Activated CD8-positive, alpha-beta T cell treated with anti-CD3 and anti-CD28 coated beads, Interleukin-2, amount 10 ng/mL, durations not matched to agents 7 days and 5 days (primary cell): ENCODE data around the gene DUT. TPM values are rescaled to one million over a fixed set of nuclear protein-coding genes. Genes with fewer than 3 reads are reported as not detected.

ENCODE experiments used
- ATAC-seq: fragments of 150-1000 bp; cut with Tn5 transposase; one replicate; pipeline ENCODE4 v1.10.0; 2021; ENCODE audit warnings: moderate library complexity
- CTCF ChIA-PET: fragments of 350-600 bp; sonication (Branson Sonifier 250); formaldehyde crosslinking; loops from one replicate; lab custom pipeline; 2021; ENCODE audit warnings: antibody characterized with exemption; lab: Charles Lee
- POLR2A ChIA-PET: fragments of 350-600 bp; sonication (Branson Sonifier 250); formaldehyde crosslinking; loops from one replicate; lab custom pipeline; 2021; ENCODE audit warnings: antibody characterized with exemption; lab: Charles Lee
- DNase-seq: peaks from one replicate; pipeline ENCODE4 v3.0.0-alpha.2; 2020
- H3K27ac Mint-ChIP-seq: one replicate; pipeline ENCODE4 v1.8.0; 2021; ENCODE audit warnings: mild to moderate bottlenecking, mixed read lengths
- H3K27me3 Mint-ChIP-seq: one replicate; pipeline ENCODE4 v1.8.0; 2021; ENCODE audit warnings: low read depth, mixed read lengths
- H3K36me3 Mint-ChIP-seq: one replicate; pipeline ENCODE4 v1.8.0; 2021; ENCODE audit warnings: low read depth, mixed read lengths
- H3K4me1 Mint-ChIP-seq: one replicate; pipeline ENCODE4 v1.8.0; 2021; ENCODE audit warnings: low read depth, mixed read lengths
- H3K4me3 Mint-ChIP-seq: one replicate; pipeline ENCODE4 v1.8.0; 2021; ENCODE audit warnings: mild to moderate bottlenecking, mixed read lengths
- H3K9me3 Mint-ChIP-seq: one replicate; pipeline ENCODE4 v1.8.0; 2022; ENCODE audit warnings: mixed read lengths; ENCODE audit not compliant: insufficient read depth
- total RNA-seq, 2 experiments: library from RNA; stranded (reverse); gene quantifications; one replicate each; pipeline ENCODE4 v1.2.3, GENCODE V29; 2021

Gene DUT
- total RNA-seq, 2 experiments from 2014 or later, result 350 to 360 TPM

DNA sequence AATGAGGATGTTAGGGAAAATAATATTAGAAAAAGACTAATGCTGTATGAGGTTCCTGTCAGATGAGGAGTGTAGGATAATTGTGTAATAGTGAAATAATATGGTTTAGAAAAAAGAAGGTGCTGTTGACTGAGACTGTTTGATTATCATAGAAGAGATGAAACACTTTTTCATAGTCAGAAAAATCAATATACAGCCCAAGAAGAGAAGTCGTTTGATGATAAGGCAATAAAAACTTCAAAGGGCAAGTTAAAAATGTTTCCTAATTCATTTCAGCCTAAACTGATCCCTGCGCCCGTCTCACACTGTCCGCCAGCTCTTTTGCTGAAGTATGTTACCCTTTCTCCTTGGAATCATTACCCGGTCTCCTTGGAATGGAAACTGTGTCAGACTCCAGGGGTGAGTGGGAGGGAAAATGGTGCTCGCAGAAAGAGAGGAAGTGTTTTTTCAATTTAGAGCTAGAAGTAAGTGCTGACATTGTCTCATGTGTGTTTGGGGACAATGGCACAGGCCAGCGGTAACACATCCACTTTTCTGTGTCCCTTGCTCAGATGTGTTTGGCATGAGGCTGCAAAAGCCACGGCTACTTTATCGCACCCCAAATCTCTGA is 23.6 kb downstream of the DUT start:
- POLR2A ChIA-PET, result no interaction called here
- H3K27ac Mint-ChIP-seq, result no peak overlapping the region
- CTCF ChIA-PET, result interaction anchor here (1.4 to 4.1 kb wide), 3 partner anchors 14 to 20 kb away, joined by 5 to 64 read pairs (median 6); no protein-coding TSS in a partner anchor

DNA sequence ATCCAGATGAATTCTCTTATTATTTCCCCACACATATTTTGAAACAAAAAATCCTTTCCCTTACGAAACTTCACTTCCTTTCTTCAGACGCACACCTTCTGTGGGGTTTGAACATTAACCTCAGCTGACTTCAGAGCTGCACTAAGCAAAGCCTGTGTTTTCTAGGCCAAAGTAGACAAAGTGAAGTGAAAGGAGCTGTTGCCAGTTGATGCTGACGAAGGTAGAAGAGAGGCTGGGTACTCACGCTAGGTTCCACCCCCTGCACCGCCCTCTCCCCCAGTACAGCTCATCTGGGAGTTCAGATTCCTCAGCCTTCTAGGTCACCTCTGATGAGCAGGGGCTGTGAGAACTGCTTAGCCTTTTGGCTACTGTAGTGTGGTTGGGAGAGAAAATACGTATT is 24.1 kb downstream of the DUT start:
- ATAC-seq, result no peak
- Mint-ChIP-seq H3K27me3 (peaks cover 9% of the 10 kb centered on the region), H3K4me1 (peaks cover 9% of the 10 kb centered on the region), H3K36me3 (no peaks in the 10 kb centered on the region), H3K9me3 (no peaks in the 10 kb centered on the region), H3K4me3 (no peak overlapping the region), H3K27ac (no peak overlapping the region)
- no peak for DNase-seq
- POLR2A ChIA-PET, result no interaction called here
- CTCF ChIA-PET, result interaction anchor here (0.6 to 1.5 kb wide), 3 partner anchors 14 to 328 kb away, joined by 3 to 6 read pairs (median 5); no protein-coding TSS in a partner anchor

More for the DNA sequence above, 23.6 kb downstream of the DUT start:
- H3K4me3 Mint-ChIP-seq, result no peak overlapping the region
- H3K4me1 Mint-ChIP-seq, result peaks cover 9% of the 10 kb centered on the region
- peaks cover 9% of the 10 kb centered on the region for H3K27me3 Mint-ChIP-seq
- H3K36me3 Mint-ChIP-seq, result no peaks in the 10 kb centered on the region
- no peak for ATAC-seq
- DNase-seq, result no peak
- H3K9me3 Mint-ChIP-seq, result no peaks in the 10 kb centered on the region

DNA sequence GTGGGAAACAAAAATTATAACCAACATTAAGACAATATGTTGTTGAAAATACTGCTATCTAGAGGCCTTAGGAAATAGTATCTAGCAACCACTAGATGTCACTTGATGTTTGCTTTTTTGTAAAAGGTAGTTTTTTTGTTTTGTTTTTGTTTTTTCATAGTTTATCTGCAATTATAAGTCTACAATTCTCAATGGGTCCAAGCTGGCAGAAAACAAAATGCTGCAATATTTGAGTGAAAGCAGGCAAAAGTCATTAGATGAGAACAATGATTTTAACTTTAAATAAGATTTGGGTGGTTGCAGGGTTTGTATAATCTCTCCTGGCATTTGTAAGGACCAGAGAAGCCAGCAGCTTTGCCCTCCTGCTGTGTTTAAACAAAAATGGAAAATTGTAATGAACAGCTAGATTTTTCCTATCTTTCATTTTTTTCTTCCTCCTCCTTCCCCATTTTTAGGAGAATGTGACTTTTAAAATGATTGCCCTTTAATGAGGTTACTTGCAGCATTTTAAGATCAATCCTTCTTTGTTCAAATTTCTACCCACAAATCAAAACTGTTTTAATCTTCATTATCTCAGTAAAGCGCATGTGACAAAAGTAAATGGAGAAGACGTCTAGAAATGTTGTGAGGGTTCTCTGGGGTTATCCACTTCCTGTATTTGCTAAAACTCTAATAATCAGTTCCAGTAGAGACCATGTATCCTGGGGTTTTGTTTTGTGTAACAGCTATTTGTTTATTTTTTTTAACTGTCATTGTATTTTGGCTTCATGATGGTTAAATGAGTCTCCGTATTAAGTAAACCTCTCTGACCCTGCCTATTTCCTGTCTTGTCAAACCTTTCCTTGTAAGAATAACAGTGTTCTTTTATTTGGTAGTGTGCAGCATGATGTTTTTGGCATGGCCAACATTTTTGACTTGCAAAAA is 27.3 kb downstream of the DUT start:
- no peak overlapping the region for H3K27ac Mint-ChIP-seq
- DNase-seq (no peak), ATAC-seq (no peak)
- CTCF ChIA-PET, result interaction anchor here (0.7 to 1.5 kb wide), 13 partner anchors 9 to 1064 kb away, joined by 3 to 7 read pairs (median 3); no protein-coding TSS in a partner anchor
- POLR2A ChIA-PET, result no interaction called here
- H3K9me3 Mint-ChIP-seq, result no peaks in the 10 kb centered on the region
- no peaks in the 10 kb centered on the region for H3K36me3 Mint-ChIP-seq
- peaks cover 5% of the 10 kb centered on the region for H3K27me3 Mint-ChIP-seq
- no peak overlapping the region for H3K4me3 Mint-ChIP-seq
- peaks cover 7% of the 10 kb centered on the region for H3K4me1 Mint-ChIP-seq

DNA sequence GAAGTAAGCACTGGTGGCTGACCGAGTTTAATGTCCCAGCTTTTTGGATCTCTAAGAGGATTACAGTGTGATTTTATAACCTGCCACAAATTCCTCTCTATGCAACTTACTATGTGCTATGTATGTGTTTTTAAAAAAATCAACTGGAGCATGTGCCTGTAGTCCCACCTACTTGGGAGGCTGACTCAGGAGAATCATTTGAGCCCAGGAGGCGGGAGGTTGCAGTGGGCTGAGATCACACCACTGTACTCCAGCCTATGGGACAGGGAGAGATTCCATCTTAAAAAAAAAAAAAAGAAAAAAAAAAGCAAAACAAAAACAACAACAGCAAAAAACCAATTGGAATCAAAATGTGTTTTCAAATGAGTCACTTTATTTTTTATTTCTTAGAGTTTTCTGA is 29.6 kb downstream of the DUT start:
- no peak overlapping the region for H3K4me3 Mint-ChIP-seq
- ChIA-PET POLR2A (no interaction called here), CTCF (interaction anchor here (1.0 kb wide), 1 partner anchor 440 kb away, joined by 3 read pairs; no protein-coding TSS in a partner anchor)
- no peak for ATAC-seq
- H3K27me3 Mint-ChIP-seq, result peaks cover 7% of the 10 kb centered on the region
- H3K9me3 Mint-ChIP-seq, result no peaks in the 10 kb centered on the region
- H3K4me1 Mint-ChIP-seq, result peaks cover 7% of the 10 kb centered on the region
- DNase-seq, result no peak
- H3K27ac Mint-ChIP-seq, result no peak overlapping the region
- H3K36me3 Mint-ChIP-seq, result no peaks in the 10 kb centered on the region

DNA sequence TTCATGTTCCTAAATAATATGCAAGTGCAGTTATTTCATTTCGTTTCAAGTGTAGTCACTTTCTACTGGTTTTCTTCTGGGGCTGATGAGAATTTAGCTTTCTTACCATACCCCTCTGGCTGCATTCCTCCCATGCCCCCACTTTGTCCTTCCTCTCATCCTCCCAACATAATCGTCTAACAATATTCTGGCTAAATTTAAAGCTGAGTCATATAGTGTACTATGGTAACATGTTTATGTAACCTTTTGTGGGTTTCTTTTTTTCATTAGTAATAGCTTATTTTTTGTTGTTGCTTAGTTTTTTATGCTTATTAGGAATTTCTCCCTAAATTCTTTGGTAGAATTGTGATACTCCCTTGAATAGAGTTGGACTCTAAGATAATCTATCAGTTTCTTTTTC is 30.5 kb downstream of the DUT start:
- Mint-ChIP-seq H3K27me3 (peaks cover 8% of the 10 kb centered on the region), H3K4me3 (no peak overlapping the region), H3K4me1 (peaks cover 7% of the 10 kb centered on the region), H3K36me3 (no peaks in the 10 kb centered on the region), H3K27ac (no peak overlapping the region), H3K9me3 (no peaks in the 10 kb centered on the region)
- ChIA-PET POLR2A (no interaction called here), CTCF (interaction anchor here (1.0 to 1.5 kb wide), 2 partner anchors 9 to 440 kb away, joined by 3 to 8 read pairs; no protein-coding TSS in a partner anchor)
- ATAC-seq (no peak), DNase-seq (no peak)

DNA sequence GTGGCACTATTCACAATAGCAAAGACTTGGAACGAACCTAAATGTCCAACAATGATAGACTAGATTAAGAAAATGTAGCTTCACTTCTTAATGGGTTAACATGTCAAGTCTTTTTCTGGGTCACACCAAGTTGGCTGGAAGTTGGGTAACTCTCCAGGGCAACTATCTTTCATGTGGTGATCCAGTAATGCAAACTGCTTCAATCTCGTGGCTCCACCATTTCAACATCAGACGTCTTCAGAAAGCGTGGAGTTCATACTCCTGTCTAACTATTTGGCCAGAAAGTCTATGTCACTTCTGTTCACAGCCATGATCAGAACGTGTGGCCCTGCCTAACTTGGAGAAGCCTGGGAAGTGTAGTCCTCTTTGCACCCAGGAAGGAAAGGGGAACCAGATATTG is 32.2 kb downstream of the DUT start:
- ATAC-seq (no peak), DNase-seq (no peak)
- Mint-ChIP-seq H3K36me3 (no peaks in the 10 kb centered on the region), H3K9me3 (no peaks in the 10 kb centered on the region), H3K4me1 (peaks cover 5% of the 10 kb centered on the region), H3K27ac (no peak overlapping the region), H3K4me3 (no peak overlapping the region), H3K27me3 (peaks cover 11% of the 10 kb centered on the region)
- CTCF ChIA-PET, result interaction anchor here (0.8 kb wide), 1 partner anchor 11 kb away, joined by 3 read pairs; no protein-coding TSS in a partner anchor
- POLR2A ChIA-PET, result no interaction called here

DNA sequence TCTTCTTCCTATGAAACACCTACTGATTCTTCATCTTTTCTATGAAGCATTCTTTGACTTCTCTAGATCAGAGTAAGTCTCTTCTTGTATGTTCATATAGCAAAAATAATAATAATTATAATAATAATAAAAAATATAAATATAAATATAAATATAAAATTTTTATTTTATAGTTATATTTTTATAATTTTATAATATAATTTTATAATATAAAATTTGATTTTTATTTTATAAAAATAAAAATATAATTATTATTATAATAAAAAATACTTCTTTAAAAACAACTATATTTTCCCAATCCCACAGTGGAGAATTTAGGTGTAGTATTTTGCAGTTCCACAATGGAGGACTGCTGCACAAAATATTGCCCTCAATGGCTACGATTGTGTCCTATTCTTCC is 34.3 kb downstream of the DUT start:
- ChIA-PET CTCF (interaction anchor here (1.3 kb wide), 1 partner anchor 9 kb away, joined by 3 read pairs; no protein-coding TSS in a partner anchor), POLR2A (no interaction called here)
- ATAC-seq (no peak), DNase-seq (no peak)
- H3K27ac Mint-ChIP-seq, result no peak overlapping the region
- no peaks in the 10 kb centered on the region for H3K9me3 Mint-ChIP-seq
- no peaks in the 10 kb centered on the region for H3K4me1 Mint-ChIP-seq
- no peak overlapping the region for H3K4me3 Mint-ChIP-seq
- peaks cover 11% of the 10 kb centered on the region for H3K27me3 Mint-ChIP-seq
- H3K36me3 Mint-ChIP-seq, result no peaks in the 10 kb centered on the region

DNA sequence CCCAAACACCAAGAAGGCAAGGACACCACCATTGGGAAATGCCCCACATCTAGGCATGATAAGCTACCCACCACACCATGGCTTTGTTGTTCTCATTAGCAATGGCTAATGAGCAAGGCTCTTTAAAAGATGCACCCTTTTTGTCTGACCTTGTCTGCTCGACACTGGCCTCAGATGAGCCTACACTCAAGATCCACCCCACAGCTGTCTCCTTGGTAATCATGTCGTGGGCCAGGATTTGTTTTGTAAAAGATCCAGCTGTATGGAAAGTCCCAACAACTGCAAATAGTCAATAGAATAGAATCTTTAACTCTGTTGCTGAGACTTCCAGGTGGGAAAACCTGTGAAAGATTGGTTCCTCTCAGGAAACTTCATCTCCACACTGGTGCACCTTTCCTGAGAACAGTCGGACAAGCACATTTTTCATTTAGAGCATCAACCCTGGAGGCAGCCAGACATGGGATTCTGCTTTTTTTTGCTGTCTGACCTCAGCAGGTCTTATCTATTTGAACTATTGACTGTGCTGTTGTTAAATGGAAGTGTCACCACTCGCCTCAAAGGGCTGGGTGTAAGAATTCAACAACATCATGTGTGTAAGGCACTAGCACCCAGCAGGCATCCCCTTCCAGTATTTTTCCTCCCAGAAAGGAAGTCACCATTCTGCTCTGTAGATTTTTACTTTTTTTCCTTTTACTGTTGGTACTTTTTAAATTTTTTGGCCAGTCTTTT is 35.5 kb downstream of the DUT start:
- CTCF ChIA-PET, result interaction anchor here (1.3 kb wide), 1 partner anchor 10 kb away, joined by 3 read pairs; no protein-coding TSS in a partner anchor
- POLR2A ChIA-PET, result no interaction called here
- no peak for DNase-seq

DNA sequence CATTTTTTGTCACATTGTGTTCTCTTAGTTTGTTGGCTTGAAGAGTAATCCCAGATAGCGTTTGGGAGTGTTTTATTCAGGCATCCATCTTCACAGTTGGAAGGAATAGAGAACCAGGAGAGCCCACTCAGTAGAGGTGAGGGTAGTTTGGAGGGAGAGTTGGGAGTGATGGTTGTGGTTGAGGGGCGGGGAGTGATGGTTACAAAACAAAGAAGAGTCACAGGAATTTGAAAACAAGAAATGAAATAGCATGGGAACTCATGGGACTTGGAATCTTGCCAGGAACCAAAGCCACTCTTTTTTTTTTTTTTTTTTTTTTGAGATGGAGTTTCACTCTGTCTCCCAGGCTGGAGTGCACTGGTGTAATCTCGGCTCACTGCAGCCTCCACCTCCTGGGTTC is 36.3 kb downstream of the DUT start:
- ChIA-PET CTCF (no interaction called here), POLR2A (no interaction called here)
- Mint-ChIP-seq H3K9me3 (no peaks in the 10 kb centered on the region), H3K4me1 (no peaks in the 10 kb centered on the region), H3K27ac (no peak overlapping the region), H3K4me3 (no peak overlapping the region), H3K27me3 (peaks cover 11% of the 10 kb centered on the region), H3K36me3 (no peaks in the 10 kb centered on the region)
- DNase-seq, result no peak
- no peak for ATAC-seq

More for the DNA sequence above, 35.5 kb downstream of the DUT start:
- Mint-ChIP-seq H3K4me3 (no peak overlapping the region), H3K27me3 (peaks cover 11% of the 10 kb centered on the region), H3K4me1 (no peaks in the 10 kb centered on the region), H3K36me3 (no peaks in the 10 kb centered on the region), H3K9me3 (no peaks in the 10 kb centered on the region), H3K27ac (no peak overlapping the region)
- ATAC-seq, result no peak

DNA sequence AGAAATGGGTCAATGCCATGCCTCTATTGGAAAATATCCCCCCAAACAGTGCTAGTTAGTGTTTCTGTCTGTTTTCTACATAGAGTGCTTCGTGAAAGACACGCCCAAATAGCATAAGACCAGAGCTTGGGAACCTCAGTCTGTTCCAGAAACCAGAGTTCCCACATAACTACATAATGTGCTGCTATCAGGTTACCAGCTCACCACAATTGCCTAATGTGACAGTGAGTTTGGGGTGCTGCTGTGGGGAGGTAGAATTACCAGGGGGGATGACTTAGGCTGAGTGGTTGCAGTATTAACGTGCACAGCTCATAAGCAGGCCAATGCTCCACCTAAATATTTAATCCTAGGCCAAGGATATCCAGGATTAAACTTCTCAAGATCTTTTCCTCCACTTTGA is 39.2 kb downstream of the DUT start:
- POLR2A ChIA-PET, result no interaction called here
- no peak overlapping the region for H3K4me3 Mint-ChIP-seq
- no peak overlapping the region for H3K27ac Mint-ChIP-seq
- no peaks in the 10 kb centered on the region for H3K4me1 Mint-ChIP-seq
- no peaks in the 10 kb centered on the region for H3K9me3 Mint-ChIP-seq
- CTCF ChIA-PET, result no interaction called here
- no peaks in the 10 kb centered on the region for H3K36me3 Mint-ChIP-seq
- DNase-seq, result no peak
- peaks cover 13% of the 10 kb centered on the region for H3K27me3 Mint-ChIP-seq
- ATAC-seq, result no peak

DNA sequence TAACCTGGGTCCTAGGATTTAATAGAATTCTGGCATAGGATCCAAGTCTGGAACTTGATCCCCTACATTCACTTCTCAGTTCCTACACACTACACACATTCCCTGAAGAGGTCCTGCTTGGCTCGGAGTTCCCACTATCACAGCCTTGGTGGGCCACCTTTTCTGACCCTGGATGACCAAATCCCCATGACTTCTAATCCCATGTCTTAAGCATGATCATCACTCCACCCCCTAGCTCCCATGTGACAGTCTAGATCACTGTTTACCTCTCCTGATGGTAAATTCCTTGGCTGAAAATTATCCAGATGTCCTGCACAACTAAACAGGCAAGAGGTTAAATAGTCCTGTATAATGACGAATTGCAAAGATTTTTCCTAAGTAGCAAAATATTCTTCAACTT is 40.3 kb downstream of the DUT start:
- Mint-ChIP-seq H3K27ac (no peak overlapping the region), H3K4me3 (no peak overlapping the region), H3K4me1 (no peaks in the 10 kb centered on the region), H3K9me3 (no peaks in the 10 kb centered on the region), H3K27me3 (peaks cover 16% of the 10 kb centered on the region), H3K36me3 (no peaks in the 10 kb centered on the region)
- ChIA-PET POLR2A (no interaction called here), CTCF (no interaction called here)
- no peak for DNase-seq
- no peak for ATAC-seq
